GM18873 (cell line): ENCODE data around the gene VGLL2.
"Not testable (repeated sequence)": the region's sequence is repeated elsewhere in the genome, so short reads cannot be mapped to it uniquely, and the experiment has no call there.

ENCODE experiments used
- ATAC-seq: cut with Tn5 transposase; IDR thresholded peaks from one replicate; pipeline ENCODE4 v1.9.1; 2021; ENCODE audit warnings: mild to moderate bottlenecking, moderate library complexity, moderate number of reproducible peaks; ENCODE audit not compliant: unreplicated experiment, low FRiP score

VGLL2 gene, protein sequence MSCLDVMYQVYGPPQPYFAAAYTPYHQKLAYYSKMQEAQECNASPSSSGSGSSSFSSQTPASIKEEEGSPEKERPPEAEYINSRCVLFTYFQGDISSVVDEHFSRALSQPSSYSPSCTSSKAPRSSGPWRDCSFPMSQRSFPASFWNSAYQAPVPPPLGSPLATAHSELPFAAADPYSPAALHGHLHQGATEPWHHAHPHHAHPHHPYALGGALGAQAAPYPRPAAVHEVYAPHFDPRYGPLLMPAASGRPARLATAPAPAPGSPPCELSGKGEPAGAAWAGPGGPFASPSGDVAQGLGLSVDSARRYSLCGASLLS

DNA sequence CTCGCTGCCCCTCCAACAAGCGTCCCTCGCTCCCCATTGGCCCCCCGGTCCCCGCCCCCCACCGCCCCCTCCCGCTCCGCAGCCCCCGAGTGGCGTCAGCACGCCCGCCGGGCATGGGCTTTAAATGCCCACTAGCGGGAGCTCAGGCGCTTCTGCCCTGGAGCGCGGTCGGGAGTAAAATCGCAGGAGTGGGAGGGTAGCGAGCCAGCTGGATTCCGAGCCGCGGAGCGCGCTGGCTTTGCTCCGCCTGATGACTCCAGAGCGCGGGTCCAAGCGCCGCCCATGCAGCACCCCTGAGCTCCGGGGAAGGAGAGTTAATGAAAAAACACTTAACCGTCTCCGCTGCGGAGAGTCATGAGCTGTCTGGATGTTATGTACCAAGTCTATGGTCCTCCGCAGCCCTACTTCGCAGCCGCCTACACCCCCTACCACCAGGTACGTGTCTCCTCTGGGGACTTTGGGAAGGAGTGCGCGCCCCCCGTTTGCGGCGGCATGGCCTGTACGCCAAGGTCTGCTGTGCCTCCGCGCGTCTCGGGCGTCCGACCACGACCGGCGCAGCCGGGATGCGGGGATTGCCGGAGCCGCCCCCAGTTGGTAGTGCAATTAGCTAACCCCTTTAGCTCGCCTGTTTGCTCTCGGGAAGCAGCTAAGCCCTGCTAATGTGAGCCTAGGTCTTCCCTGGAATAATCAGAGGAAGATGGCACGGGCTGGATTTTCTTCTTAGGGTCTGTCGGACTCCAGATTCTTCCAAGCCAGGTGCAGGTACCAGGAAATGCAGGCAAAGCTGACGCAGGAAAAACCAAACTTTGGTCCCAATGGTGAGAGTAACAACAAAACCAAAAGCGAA, at the start of gene VGLL2:
VGLL2 (plus strand) TSS at position 149 of the 847 bp plus-strand sequence; CDS start at position 355, 206 bp downstream.
- ATAC-seq, result no peak

DNA sequence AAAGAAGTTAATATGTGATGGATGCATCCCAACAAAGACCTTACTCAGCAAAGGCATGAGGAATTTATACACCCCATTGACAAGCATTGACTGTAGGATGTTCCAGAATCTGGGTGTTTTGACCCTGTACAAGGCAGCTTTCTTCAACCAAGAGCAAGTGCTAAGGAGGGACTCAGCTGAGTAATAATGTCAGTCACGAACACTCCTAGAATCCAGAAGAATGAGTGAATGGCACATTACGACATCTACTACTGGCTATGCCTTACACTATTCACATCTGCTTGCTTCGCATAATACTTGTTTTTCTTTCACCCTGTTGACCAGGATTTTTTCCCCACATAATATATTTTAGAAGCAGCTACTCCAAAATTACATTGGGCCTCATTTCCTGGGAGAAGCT, 42.5 kb upstream of the VGLL2 start:
- no peak for ATAC-seq

DNA sequence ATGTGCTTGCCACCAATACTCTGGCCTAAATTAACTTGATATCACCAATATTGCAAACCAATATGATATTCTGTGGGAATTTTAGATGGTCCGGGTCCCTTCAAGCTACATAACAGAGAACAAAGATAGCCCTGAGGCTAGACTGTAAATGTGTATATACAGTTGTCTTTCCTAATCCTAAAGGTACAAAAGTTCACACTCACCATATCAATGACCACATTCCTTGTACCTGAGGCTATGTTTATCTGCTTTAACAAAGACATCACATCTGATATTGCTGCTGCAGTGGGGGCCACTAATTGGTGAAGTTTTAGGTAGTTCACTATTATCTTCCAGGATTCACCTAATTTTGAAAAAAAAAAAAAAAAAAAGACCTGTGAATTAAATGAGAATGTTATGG, 38.6 kb upstream of the VGLL2 start:
- ATAC-seq, result no peak

DNA sequence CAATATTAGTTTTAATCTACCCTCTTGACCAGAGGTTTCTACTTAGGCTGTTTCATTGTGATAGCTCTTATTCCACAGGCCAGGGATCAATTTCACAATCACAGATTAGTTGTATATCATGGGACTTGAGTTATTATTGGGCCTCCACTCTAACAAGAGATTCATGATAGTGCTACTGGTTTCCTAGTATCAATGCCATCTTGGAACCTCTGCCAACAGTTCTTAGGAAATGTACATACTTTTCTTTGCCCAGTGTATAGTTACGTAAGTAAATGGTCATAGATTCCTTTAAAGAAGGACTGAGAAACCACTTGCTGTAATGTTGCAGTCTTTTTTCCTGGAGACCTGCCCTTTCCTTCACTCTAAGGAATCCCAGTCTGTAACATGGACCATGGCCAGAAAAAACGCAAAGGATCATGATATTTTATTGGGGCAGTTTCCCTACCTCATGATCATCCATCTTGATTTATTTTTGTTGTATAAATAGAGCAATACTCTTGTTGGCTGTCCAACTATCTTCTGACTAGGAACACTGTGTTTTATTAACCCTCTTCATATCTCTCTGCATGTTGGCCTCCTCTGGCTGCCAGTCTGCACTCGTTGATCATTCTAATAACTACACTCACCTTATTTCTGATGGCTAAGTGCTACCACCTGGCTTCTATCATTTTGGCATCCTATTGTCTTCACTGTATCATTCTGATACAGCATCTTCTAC, 38.0 kb upstream of the VGLL2 start:
- no peak for ATAC-seq

DNA sequence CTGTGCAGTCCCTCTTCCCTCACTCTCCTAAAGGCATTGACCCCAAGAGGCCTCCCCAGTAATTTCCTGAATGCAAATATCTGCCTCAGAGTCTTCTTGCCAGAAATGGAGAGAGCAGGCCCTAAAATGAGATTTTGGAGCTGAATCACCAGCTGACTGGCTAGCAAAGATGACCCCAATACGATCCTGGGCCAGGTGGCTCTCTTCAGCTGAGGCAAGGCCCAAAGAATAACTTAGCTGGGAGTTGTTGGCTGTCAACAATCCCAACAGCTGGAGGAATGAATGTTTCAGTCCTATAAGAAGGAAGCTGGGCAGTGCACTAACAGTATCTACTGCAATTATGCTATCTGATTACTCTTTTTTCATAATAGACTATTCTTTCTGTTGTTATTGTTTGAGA, 37.2 kb upstream of the VGLL2 start:
- ATAC-seq, result no peak

DNA sequence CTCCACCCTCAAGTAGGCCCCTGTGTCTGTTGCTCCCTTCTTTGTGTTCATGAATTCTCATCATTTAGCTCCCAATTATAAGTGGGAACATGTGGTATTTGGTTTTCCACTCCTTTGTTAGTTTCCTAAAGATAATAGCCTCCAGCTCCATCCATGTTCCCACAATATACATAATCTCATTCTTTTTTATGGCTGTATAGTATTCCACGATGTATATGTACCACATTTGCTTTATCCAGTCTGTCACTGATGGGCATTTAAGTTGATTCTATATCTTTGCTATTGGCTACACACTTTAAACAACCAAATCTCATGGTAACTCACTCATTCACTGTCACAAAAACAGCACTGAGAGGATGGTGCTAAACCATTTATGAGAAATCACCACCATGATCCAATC, 35.5 kb upstream of the VGLL2 start:
- no peak for ATAC-seq

DNA sequence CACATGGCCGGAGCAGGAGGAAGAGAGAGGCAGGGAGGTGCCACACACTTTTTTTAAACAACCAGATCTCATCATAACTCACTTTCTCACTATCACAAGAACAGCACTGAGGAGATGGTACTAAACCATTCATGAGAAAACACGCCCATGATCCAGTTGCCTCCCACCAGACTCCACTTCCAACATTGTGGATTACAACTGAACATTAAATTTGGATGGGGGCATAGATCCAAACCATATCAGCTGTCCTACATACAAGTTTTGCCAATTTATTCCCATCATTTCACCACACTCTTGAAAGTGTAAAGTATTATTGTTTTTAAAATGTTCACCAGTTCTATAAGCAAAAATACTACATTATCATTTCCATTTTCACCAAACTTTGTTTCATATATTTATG, 33.9 kb upstream of the VGLL2 start:
- ATAC-seq, result no peak

DNA sequence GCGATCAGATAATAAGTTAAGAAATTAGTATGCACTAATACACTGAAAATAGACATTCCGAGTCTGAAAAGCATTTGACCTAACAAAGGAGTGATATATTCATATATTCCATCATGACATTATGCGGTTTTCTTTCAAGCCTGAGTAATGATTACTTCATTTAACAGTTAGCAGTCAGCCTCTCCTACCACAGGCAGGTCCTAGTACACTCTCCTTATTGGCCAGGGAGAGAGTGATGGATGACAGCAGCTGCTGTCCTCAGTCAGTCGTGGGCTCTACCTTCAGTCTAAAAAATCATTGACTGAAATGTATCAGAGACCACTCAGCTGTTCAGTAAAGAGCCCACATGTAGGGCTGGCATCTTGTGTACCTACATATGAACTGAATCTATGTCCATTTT, 33.2 kb upstream of the VGLL2 start:
- ATAC-seq, result no peak

DNA sequence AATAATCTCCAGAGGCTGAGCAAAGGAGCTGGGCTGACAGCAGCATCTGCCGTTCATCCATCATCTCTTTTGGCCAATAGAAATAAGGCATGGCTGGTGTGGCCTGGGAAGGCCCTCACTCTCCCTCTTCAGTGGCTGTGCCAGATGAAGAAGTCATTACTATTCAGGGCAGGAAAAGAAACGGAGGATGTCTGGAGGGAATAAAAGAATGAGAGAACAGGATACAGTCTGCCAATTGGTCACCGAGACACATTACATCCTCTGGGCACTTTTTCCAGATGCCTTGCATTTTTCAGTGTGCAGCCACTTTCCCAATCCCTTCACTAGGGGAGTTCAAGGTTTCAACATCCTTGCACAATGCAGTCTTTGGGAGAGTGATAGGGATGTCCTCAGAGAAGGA, 32.2 kb upstream of the VGLL2 start:
- no peak for ATAC-seq

DNA sequence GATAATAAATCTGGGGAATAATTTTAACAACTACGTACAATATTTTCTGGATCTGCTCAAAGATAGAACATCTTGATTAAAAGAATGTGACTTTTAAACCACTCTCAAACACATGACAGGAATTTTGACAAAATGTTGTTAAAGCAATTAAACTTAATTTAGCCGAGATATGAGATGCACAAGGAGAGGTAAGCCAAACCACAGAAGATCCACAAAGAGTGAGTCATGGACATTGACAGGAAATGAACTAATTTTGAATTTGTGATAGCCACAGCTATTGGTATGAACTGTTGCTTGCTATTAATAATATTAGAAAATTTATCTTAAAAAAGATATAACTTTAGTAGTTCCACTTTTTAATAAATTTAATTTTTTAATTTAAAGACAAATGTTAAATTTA, 27.8 kb upstream of the VGLL2 start:
- ATAC-seq, result no peak

DNA sequence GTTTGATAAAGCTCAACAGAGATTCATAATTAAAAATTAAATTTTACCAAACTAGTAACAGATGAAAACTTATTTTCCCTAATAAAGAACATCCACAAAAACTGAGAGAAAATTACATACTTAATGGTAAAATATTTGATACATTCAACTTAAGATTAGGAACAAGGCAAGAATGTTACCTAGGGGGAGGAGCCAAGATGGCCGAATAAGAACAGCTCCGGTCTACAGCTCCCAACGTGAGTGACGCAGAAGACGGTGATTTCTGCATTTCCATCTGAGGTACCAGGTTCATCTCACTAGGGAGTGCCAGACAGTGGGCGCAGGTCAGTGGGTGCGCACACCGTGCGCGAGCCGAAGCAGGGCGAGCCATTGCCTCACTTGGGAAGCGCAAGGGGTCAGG, 20.8 kb upstream of the VGLL2 start:
- not testable (repeated sequence) for ATAC-seq

DNA sequence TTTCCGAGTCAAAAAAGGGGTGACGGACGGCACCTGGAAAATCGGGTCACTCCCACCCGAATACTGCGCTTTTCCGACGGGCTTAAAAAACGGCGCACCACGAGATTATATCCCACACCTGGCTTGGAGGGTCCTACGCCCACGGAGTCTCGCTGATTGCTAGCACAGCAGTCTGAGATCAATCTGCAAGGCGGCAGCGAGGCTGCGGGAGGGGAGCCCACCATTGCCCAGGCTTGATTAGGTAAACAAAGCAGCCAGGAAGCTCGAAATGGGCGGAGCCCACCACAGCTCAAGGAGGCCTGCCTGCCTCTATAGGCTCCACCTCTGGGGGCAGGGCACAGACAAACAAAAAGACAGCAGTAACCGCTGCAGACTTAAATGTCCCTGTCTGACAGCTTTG, 20.4 kb upstream of the VGLL2 start:
- ATAC-seq, result not testable (repeated sequence)

DNA sequence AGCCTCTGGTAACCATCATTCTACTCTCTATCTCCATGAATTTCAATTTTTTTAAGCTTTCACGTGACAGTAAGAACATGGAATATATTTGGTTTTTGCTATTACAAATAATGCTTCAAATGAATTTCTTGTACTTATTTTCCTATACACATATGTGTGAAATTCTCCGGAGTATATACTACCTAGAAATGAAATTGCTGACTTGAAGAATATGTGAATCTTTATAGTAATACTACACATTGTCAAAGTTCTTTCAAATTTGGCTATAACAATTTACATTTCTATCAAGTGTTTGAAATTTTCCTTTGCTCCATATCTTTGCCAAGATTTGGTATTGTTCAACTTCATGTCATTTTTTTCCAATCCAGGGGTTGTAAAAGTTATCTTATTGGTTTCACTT, 11.6 kb upstream of the VGLL2 start:
- no peak for ATAC-seq

DNA sequence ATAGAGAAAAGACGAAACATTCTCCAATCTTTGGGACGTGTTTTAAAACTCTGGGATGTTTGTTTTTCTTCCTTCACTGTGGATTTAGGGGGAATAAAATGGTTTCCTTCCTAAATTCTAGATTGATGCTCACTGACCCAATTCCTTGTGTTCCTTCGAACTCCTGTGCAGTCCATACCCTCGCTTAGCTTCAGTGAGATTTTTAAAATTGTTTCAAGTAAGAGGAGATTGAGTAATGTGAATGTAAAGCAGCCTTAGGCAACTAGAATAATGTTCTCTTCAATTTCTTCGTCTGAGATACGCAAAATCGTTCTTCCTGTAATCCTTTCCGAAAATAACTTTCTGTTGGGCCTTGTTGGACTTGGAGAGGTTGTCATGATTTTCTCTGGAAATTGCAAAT, 2.6 kb upstream of the VGLL2 start:
- ATAC-seq, result no peak

DNA sequence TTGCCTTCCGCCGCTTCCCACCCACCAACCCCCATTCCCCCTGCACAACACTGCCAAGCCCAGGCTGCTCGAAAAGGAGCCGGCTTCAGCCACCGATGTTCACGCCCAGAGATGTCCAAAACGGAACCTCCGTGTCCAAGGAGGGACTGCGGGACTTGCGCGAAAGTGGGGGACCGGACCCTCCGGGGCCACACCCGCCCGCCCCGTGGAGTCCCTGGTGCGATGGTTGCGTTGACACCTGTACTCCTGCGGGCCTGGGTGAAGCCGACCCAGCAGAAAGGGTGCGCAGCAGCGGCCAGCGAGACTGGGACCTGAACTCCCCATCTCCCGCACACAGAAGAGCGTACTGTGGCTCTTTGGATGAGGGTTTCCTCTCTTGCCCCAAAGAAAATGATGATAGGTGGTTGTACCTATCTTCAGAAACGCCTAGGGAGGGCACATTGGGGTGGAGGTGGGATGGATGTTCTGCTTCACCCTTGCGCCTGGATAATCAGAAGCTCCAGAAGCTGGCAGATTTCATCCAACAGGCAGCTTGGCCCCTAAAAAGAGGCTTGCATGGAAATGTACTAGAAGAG, 1.9 kb upstream of the VGLL2 start:
- ATAC-seq, result no peak

DNA sequence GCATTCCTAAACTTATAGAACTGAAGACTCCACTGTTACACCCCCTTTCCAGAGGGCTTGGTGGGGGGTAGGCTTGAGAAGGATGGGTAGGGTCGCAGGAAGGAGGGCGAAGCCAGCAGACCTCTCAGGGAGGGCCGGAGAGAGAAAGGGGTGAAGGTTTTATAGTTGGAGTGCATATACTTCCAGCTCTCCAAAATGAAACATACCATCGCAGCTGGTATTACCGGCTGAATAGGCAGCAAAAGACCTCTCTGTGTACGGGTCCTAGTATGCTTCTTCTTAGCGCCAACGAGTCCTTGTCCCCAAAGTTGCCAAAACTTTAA, 1.0 kb upstream of the VGLL2 start:
- ATAC-seq, result no peak

DNA sequence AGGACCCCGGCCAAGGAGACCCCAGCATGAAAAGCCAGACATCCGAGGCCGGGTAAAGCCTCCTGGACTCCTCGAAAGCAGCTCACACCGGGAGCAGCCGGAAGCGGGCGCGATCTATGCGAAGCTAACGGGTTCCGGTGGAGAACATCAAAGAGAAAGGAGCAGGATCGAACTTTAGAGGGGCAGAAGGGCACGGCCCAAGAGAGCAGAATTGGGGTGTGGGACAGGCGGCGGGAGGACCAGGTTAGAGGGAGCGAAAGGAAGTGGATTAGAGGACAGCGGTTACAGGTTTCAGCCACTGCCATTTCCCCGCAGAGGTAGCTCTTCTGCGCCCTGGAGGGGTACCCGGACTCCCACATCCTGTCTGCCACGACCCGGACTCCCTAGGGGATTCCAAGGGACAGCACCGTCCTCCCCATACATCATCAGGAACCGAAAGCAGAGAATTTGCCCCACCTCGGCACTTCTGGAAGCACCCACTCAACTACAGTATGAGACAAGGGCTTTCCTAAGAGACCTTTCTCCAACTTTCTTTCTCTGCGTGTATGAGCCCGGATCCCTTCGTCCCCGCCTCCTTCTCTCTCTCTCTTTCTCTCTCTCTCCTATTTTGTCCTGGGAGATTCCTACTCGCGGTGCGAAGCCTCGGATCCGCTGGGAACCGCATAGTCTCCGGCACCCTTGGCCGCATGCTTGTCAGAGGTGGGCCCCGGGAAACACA, 507 bp upstream of the VGLL2 start:
- no peak for ATAC-seq

DNA sequence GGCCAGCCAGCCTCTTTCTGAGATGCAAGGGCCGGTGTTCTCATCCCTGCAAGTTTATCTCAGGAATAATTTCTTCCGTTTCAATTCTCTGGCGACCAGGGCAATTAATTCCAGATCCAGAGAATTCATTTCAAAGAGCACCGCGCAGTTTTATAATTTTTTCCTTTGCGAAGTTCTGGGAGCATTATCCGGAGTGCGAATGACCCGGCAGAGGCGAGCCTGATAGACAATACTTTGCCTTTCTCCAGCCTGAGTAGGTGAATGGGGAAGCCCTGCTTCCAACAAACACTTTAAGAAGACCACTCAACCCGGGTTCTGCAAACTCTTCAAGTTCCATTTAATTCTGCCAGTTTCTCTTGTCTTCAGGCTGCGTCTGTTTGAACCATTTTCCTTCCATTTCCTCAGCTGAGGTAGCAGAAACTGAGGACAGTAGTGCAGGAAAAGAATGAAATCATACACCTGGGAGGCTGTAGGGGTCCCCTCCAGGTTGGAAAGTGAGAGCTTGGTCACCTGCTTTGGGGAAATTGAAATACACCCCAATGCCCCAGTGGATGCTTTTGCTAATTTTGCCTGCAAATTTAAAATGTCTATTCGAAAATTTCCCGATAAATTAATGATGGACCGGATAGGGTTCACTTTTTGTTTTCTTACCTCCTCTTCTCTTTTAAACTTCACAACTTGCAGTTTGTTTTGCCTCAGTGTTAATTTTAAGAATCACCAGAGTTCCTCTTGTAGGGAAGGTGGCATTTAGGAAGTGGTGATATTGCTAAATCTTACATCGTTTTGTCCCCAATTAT, 1.1 kb downstream of the VGLL2 start:
- ATAC-seq, result no peak

DNA sequence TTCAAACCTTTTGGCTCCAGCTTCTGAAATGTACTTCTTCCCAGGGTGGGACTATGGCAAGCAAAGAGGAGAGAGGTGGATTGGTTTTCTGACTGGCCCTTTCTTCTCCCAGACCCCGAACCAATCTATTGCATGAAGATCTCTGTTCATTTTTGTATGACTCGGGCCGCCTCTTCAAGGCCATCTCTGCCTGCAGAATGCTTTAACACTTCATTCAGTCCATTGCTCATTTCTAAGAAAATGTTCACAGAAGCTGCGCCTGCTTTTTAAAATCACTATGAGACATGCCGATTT, 1.6 kb downstream of the VGLL2 start:
- ATAC-seq, result no peak
